Hepatocyte (in vitro differentiated cells): ENCODE data around the gene TMEM89.

Experiments used
- EZH2 ChIP-seq: fragments of 200-600 bp; sonication (generic); IDR thresholded peaks from 2 replicates; pipeline ENCODE4 v1.6.1; 2016; ENCODE audit warnings: antibody characterized with exemption, mild to moderate bottlenecking, borderline replicate concordance
- EZH2phosphoT487 ChIP-seq: fragments of 200-600 bp; sonication (generic); IDR thresholded peaks from one replicate; pipeline ENCODE4 v1.6.1; 2018; ENCODE audit warnings: antibody characterized with exemption, mild to moderate bottlenecking, low read depth, moderate library complexity; ENCODE audit not compliant: unreplicated experiment, severe bottlenecking
- TF ChIP-seq, protein P1 (sequence below): fragments of 200-600 bp; sonication (generic); IDR thresholded peaks from 2 replicates; pipeline ENCODE4 v1.5.1; 2016; ENCODE audit warnings: antibody characterized with exemption, mild to moderate bottlenecking; ENCODE audit not compliant: poor library complexity

DNA sequence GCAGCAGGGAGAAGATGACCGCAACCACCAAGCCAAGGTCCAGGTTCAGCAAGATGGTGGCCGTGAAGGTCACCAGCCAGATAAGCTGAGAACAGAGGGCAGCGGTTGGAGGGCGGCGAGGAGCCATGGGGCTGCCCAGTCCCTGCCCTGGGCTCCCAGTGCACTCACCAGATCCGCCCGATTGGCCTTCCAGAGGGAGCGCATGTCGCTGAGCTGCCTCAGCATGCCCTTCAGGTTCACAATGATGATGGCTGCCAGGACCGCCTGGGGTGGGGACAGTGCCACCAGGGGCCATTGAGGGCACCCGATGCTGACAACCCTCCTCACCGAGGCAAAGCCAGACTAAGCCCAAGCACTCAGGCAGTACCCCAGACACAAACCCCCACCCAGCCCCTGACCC, 8.3 kb upstream of the TMEM89 start:
- TF ChIP-seq, protein P1, sequence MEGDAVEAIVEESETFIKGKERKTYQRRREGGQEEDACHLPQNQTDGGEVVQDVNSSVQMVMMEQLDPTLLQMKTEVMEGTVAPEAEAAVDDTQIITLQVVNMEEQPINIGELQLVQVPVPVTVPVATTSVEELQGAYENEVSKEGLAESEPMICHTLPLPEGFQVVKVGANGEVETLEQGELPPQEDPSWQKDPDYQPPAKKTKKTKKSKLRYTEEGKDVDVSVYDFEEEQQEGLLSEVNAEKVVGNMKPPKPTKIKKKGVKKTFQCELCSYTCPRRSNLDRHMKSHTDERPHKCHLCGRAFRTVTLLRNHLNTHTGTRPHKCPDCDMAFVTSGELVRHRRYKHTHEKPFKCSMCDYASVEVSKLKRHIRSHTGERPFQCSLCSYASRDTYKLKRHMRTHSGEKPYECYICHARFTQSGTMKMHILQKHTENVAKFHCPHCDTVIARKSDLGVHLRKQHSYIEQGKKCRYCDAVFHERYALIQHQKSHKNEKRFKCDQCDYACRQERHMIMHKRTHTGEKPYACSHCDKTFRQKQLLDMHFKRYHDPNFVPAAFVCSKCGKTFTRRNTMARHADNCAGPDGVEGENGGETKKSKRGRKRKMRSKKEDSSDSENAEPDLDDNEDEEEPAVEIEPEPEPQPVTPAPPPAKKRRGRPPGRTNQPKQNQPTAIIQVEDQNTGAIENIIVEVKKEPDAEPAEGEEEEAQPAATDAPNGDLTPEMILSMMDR = no peak
- no peak for TF ChIP-seq EZH2phosphoT487
- TF ChIP-seq EZH2 = no peak
